SK-N-SH (cell line): ENCODE data around the gene ANLN.

Experiments used
- EZH2phosphoT487 ChIP-seq: fragments of 200-600 bp; sonication (generic); IDR thresholded peaks from 2 replicates; pipeline ENCODE4 v1.6.1; 2017; ENCODE audit warnings: low read depth, mixed run types, mild to moderate bottlenecking, antibody characterized with exemption, moderate library complexity, borderline replicate concordance
- RFX5 ChIP-seq: IDR thresholded peaks from 2 replicates; pipeline ENCODE4 v1.6.1; 2012; ENCODE audit warnings: mild to moderate bottlenecking, improper control_type of control experiment, low read length
- TAF1 ChIP-seq: IDR thresholded peaks from 2 replicates; pipeline ENCODE4 v1.6.1; 2012; ENCODE audit warnings: low read depth, mild to moderate bottlenecking, low read length, moderate library complexity, borderline replicate concordance
- YY1 ChIP-seq: IDR thresholded peaks from 2 replicates; pipeline ENCODE4 v1.4.0; 2012; ENCODE audit warnings: low read depth, mild to moderate bottlenecking
- TF ChIP-seq, protein P1 (sequence below): fragments of 200-600 bp; sonication (generic); IDR thresholded peaks from 2 replicates; pipeline ENCODE4 v1.6.1; 2017; ENCODE audit warnings: antibody characterized with exemption, mild to moderate bottlenecking, moderate library complexity
- TF ChIP-seq, protein P2 (sequence below): IDR thresholded peaks from 2 replicates; pipeline ENCODE4 v1.4.0; 2012; ENCODE audit warnings: low read depth
- TF ChIP-seq, protein P3 (sequence below): IDR thresholded peaks from 2 replicates; pipeline ENCODE4 v1.6.1; 2012; ENCODE audit warnings: mild to moderate bottlenecking, low read depth, low read length, moderate library complexity

DNA sequence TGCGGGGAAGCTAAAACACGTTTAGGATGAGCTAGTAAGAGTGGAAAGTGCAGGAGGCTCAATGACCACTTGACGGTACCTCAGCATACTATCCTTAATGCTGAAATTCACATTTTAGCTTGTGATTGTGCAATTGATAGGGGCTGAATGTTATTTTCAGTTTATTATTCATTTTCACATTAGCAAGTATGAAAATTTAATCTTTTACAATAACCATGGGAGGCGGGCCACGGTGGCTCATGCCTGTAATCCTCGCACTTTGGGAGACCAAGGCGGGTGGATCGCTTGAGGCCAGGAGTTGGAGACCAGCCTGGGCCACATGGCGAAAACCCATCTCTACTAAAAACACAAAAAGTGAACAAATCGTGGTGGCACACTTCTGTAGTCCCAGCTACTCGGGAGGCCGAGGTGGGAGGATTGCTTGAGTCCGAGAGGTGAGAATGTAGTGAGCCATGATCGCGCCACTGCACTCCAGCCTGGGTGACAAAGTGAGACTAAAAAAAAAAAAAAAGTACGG lies 22.0 kb upstream of the ANLN start:
- TF ChIP-seq, protein P1, sequence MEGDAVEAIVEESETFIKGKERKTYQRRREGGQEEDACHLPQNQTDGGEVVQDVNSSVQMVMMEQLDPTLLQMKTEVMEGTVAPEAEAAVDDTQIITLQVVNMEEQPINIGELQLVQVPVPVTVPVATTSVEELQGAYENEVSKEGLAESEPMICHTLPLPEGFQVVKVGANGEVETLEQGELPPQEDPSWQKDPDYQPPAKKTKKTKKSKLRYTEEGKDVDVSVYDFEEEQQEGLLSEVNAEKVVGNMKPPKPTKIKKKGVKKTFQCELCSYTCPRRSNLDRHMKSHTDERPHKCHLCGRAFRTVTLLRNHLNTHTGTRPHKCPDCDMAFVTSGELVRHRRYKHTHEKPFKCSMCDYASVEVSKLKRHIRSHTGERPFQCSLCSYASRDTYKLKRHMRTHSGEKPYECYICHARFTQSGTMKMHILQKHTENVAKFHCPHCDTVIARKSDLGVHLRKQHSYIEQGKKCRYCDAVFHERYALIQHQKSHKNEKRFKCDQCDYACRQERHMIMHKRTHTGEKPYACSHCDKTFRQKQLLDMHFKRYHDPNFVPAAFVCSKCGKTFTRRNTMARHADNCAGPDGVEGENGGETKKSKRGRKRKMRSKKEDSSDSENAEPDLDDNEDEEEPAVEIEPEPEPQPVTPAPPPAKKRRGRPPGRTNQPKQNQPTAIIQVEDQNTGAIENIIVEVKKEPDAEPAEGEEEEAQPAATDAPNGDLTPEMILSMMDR = no peak
- TF ChIP-seq TAF1 (no peak), YY1 (no peak), RFX5 (no peak), EZH2phosphoT487 (no peak)
- TF ChIP-seq, protein P2, sequence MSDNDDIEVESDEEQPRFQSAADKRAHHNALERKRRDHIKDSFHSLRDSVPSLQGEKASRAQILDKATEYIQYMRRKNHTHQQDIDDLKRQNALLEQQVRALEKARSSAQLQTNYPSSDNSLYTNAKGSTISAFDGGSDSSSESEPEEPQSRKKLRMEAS = no peak
- TF ChIP-seq, protein P3, sequence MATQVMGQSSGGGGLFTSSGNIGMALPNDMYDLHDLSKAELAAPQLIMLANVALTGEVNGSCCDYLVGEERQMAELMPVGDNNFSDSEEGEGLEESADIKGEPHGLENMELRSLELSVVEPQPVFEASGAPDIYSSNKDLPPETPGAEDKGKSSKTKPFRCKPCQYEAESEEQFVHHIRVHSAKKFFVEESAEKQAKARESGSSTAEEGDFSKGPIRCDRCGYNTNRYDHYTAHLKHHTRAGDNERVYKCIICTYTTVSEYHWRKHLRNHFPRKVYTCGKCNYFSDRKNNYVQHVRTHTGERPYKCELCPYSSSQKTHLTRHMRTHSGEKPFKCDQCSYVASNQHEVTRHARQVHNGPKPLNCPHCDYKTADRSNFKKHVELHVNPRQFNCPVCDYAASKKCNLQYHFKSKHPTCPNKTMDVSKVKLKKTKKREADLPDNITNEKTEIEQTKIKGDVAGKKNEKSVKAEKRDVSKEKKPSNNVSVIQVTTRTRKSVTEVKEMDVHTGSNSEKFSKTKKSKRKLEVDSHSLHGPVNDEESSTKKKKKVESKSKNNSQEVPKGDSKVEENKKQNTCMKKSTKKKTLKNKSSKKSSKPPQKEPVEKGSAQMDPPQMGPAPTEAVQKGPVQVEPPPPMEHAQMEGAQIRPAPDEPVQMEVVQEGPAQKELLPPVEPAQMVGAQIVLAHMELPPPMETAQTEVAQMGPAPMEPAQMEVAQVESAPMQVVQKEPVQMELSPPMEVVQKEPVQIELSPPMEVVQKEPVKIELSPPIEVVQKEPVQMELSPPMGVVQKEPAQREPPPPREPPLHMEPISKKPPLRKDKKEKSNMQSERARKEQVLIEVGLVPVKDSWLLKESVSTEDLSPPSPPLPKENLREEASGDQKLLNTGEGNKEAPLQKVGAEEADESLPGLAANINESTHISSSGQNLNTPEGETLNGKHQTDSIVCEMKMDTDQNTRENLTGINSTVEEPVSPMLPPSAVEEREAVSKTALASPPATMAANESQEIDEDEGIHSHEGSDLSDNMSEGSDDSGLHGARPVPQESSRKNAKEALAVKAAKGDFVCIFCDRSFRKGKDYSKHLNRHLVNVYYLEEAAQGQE = no peak
